AG04450 (cell line): ENCODE results near the gene FGFBP2. TPM values are rescaled to one million over a fixed set of nuclear protein-coding genes. Genes with fewer than 3 reads are reported as not detected.

Source experiments
- CTCF ChIA-PET: fragments of 300-600, 350-600 bp; formaldehyde crosslinking; extraction: SDS; loops from one replicate; lab custom pipeline; 2022; ENCODE audit warnings: antibody characterized with exemption, inconsistent platforms; lab: Charles Lee
- POLR2A ChIA-PET: fragments of 350-600 bp; formaldehyde crosslinking; extraction: SDS; loops from one replicate; lab custom pipeline; 2021; ENCODE audit warnings: antibody characterized with exemption, inconsistent platforms; lab: Yijun Ruan, JAX
- DNase-seq: peaks from one replicate; pipeline ENCODE4 v3.0.0-alpha.2; 2011; ENCODE audit warnings: low read depth, low spot score
- H3K27ac ChIP-seq: one replicate; pipeline ENCODE4 v1.5.1; 2012; ENCODE audit warnings: low read depth, low read length, control low read depth
- H3K27me3 ChIP-seq: one replicate; pipeline ENCODE4 v1.6.0; 2012; ENCODE audit warnings: low read length; ENCODE audit not compliant: control insufficient read depth, insufficient read depth
- H3K4me3 ChIP-seq: 2 replicates; pipeline ENCODE4 v1.5.1; 2011; ENCODE audit warnings: mild to moderate bottlenecking, low read depth, low read length, control low read depth
- H3K9me3 ChIP-seq: 2 replicates; pipeline ENCODE4 v1.5.1; 2012; ENCODE audit warnings: low read length; ENCODE audit not compliant: control insufficient read depth, insufficient read depth
- CTCF ChIP-seq: IDR thresholded peaks from 2 replicates; pipeline ENCODE4 v1.5.1; 2011; ENCODE audit warnings: low read depth, low read length, control low read depth, inconsistent platforms
- polyA plus RNA-seq: library from polyadenylated mRNA; depleted of rRNA; stranded (reverse); fragments of >200 nt; gene quantifications from 2 replicates; pipeline ENCODE4 v1.2.3, GENCODE V29; 2011

FGFBP2 gene
- polyA plus RNA-seq, 1 experiment = not detected

GRCh38 chr4:15947684-15948083, 15.3 kb downstream of the FGFBP2 start:
- no peak overlapping the region for H3K27ac ChIP-seq
- H3K27me3 ChIP-seq = peaks cover 3% of the 10 kb centered on the region
- H3K4me3 ChIP-seq = no peak overlapping the region
- no peaks in the 10 kb centered on the region for H3K9me3 ChIP-seq
- TF ChIP-seq CTCF = no peak
- ChIA-PET POLR2A (no interaction called here), CTCF (interaction anchor here (2.7 kb wide), 1 partner anchor 65 kb away, joined by 11 read pairs; no protein-coding TSS in a partner anchor)
- no peak for DNase-seq

GRCh38 chr4:15945516-15945915, 17.5 kb downstream of the FGFBP2 start:
- Histone ChIP-seq H3K9me3 (no peaks in the 10 kb centered on the region), H3K27me3 (peaks cover 11% of the 10 kb centered on the region), H3K27ac (no peak overlapping the region), H3K4me3 (no peak overlapping the region)
- POLR2A ChIA-PET = no interaction called here
- DNase-seq = no peak
- CTCF ChIA-PET = interaction anchor here (2.7 kb wide), 1 partner anchor 63 kb away, joined by 11 read pairs; no protein-coding TSS in a partner anchor
- TF ChIP-seq CTCF = no peak

- H3K27me3 ChIP-seq = peaks cover 11% of the 10 kb centered on the region
- ChIA-PET POLR2A (no interaction called here), CTCF (interaction anchor here (0.6 to 1.5 kb wide), 3 partner anchors 35 to 62 kb away, joined by 3 to 9 read pairs (median 4); no protein-coding TSS in a partner anchor)
- no peak for DNase-seq
- no peak for TF ChIP-seq CTCF
- H3K9me3 ChIP-seq = no peaks in the 10 kb centered on the region
- H3K27ac ChIP-seq = no peak overlapping the region
- no peak overlapping the region for H3K4me3 ChIP-seq
Measured at GRCh38 chr4:15944895-15945294, 18.1 kb downstream of the FGFBP2 start.

DNA sequence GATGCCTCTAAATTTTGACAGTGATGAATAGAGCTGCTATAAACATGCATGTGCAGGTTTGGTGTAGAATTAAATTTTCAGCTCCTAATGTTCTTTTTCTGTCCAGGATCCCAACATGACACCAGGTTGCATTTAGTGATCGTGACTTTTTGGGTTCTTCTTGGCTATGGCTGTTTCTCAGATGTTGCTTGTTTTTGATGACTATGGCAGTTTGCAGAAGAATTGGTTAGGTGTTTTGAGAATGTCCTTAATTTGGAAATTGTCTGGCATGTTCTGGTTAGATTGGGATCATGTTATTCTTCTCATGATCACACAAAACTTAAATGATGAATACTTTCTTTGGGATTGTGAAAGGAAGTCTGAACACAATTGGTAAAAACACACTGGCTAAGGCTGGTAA, 20.7 kb downstream of the FGFBP2 start:
- CTCF ChIA-PET = interaction anchor here (1.0 kb wide), 1 partner anchor 59 kb away, joined by 4 read pairs; no protein-coding TSS in a partner anchor
- peaks cover 18% of the 10 kb centered on the region for H3K27me3 ChIP-seq
- H3K4me3 ChIP-seq = no peak overlapping the region
- H3K9me3 ChIP-seq = no peaks in the 10 kb centered on the region
- POLR2A ChIA-PET = no interaction called here
- no peak overlapping the region for H3K27ac ChIP-seq
- no peak for TF ChIP-seq CTCF
- no peak for DNase-seq

GRCh38 chr4:15938640-15939039, 24.3 kb downstream of the FGFBP2 start, which contains the start of gene FGFBP1:
Gene FGFBP1 (minus strand): TSS chr4:15938740. CDS start chr4:15936632, 2,108 bp downstream.
- no peak for DNase-seq
- H3K27ac ChIP-seq = no peak within 1 kb of the TSS
- ChIA-PET POLR2A (no interaction called here), CTCF (interaction anchor here (1.1 to 3.6 kb wide), 2 partner anchors 18 to 56 kb away, joined by 3 to 14 read pairs; no protein-coding TSS in a partner anchor)
- TF ChIP-seq CTCF = no peak
- no peaks in the 10 kb centered on the region for H3K9me3 ChIP-seq
- no peak within 1 kb of the TSS for H3K4me3 ChIP-seq
- peaks cover 39% of the 10 kb centered on the region for H3K27me3 ChIP-seq
